ENCODE results near the gene GDPD5. TPM values are rescaled to one million over a fixed set of nuclear protein-coding genes. Genes with fewer than 3 reads are reported as not detected.

GDPD5 gene
- total and polyA plus RNA-seq, 11 donors, result 2.0 to 12.5 (median 4.9) TPM

DNA sequence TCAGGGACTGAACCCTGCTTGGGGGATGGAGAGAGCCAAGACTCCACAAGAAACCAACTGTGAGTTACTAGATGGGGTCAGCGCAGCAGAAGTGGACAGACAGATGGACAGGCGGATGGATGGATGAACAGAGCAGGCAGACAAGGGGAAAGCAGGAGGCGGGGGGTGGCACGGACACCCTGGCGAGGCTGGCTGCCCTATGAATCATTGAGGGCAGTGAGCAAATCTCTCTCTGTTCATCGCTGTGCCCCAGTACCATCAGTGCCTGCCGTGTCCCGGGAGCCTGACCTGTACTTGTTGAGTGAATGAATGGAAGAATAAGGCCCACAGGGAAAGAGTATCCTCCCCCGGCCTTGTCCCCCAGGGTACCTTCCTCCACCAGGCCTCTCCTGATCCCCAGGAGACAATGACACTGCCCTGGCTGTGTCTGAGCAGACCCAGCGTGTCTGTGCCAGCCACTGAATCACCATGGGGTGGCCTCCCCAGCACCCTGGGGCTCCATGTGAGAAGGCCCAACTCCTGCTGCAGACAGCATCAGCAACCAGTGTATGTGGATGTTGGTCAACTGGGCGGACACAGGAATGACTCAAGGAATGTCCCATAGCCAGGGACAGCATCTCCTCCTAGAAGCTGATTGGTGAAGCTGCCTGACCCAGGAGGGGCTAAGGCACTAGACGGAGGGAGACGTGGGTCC is 87.6 kb downstream of the GDPD5 start:
- WGBS, 4 donors, result 92 to 94% (median 93%) methylated on average over 13 of the region's 13 CpGs
- DNase-seq, result peak in 2 of 5 donors; percentile 16 to 18
- H3K9me3 ChIP-seq, result no peaks in the 10 kb centered on the region
- peaks cover 0 to 4% (median 0%) of the 10 kb centered on the region in 9 donors for H3K27me3 ChIP-seq
- ATAC-seq, result no peak
- TF ChIP-seq, protein P1, sequence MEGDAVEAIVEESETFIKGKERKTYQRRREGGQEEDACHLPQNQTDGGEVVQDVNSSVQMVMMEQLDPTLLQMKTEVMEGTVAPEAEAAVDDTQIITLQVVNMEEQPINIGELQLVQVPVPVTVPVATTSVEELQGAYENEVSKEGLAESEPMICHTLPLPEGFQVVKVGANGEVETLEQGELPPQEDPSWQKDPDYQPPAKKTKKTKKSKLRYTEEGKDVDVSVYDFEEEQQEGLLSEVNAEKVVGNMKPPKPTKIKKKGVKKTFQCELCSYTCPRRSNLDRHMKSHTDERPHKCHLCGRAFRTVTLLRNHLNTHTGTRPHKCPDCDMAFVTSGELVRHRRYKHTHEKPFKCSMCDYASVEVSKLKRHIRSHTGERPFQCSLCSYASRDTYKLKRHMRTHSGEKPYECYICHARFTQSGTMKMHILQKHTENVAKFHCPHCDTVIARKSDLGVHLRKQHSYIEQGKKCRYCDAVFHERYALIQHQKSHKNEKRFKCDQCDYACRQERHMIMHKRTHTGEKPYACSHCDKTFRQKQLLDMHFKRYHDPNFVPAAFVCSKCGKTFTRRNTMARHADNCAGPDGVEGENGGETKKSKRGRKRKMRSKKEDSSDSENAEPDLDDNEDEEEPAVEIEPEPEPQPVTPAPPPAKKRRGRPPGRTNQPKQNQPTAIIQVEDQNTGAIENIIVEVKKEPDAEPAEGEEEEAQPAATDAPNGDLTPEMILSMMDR (IDR thresholded peaks at IDR 0.05), result no peak
- no peak for TF ChIP-seq POLR2A (IDR thresholded peaks at IDR 0.05)
- no peak overlapping the region for H3K4me3 ChIP-seq
- H3K4me1 ChIP-seq, result peaks cover 0 to 7% (median 0%) of the 10 kb centered on the region in 12 donors
- no peak overlapping the region for H3K27ac ChIP-seq
- intact Hi-C loops (cut with DNase I), result no loop called here
- H3K36me3 ChIP-seq, result peaks cover 0 to 2% (median 0%) of the 10 kb centered on the region in 9 donors

DNA sequence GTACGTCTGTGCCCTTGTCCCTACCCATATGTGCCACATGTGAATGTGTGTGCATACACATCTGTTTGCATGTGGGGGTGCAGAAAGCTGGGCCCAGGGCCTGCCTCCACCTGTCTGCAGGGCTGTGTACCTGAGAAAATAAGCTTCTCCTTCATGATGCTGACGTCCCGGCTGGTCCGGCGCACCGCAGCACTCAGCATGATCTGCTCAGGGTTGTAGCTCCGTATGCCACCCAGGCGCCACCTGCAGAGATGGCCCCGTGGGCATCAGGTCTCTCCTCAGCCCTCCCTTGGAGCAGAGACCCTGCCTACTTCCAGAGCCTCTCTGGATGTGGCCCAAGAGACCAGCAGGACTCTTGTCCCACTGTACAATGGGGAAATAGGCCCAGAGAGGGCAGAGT is 88.9 kb downstream of the GDPD5 start:
- Histone ChIP-seq H3K27me3 (peaks cover 0 to 12% (median 0%) of the 10 kb centered on the region in 9 donors), H3K36me3 (peaks cover 0 to 2% (median 0%) of the 10 kb centered on the region in 9 donors), H3K27ac (no peak overlapping the region), H3K4me1 (peaks cover 0 to 4% (median 0%) of the 10 kb centered on the region in 12 donors), H3K9me3 (no peaks in the 10 kb centered on the region), H3K4me3 (no peak overlapping the region)
- TF ChIP-seq POLR2A (IDR thresholded peaks at IDR 0.05), result no peak
- TF ChIP-seq, protein P1 (IDR thresholded peaks at IDR 0.05), result no peak
- intact Hi-C loops (cut with DNase I), result no loop called here
- ATAC-seq (no peak), DNase-seq (peak in 2 of 5 donors; percentile 13 to 15)
- WGBS, 4 donors, result 91 to 95% (median 95%) methylated on average over 8 to 9 of the region's 9 CpGs

DNA sequence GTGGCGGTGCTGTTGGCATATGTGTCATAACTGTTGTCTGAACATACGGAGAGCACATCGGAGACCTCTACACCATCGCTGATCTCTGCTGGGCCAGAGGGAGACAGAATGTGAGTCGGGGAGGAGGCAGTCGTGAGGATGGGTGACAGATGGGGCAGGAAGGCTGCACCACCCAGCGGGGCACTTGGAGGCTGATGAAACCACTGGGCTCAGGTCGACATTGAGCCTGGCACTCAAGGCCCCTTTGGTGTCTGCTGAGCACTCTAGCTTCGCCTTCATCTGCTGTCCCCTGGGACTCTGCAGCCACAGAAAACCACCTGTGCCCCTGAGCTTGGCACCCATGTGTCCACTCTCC is 90.2 kb downstream of the GDPD5 start:
- WGBS, 4 donors, result 91 to 93% (median 93%) methylated on average over 7 to 9 of the region's 9 CpGs
- Histone ChIP-seq H3K27me3 (peaks cover 0 to 24% (median 8%) of the 10 kb centered on the region in 9 donors), H3K27ac (no peak overlapping the region), H3K4me3 (no peak overlapping the region), H3K4me1 (peaks cover 0 to 8% (median 3%) of the 10 kb centered on the region in 12 donors), H3K9me3 (no peaks in the 10 kb centered on the region), H3K36me3 (peaks cover 0 to 2% (median 0%) of the 10 kb centered on the region in 9 donors)
- TF ChIP-seq, protein P1 (IDR thresholded peaks at IDR 0.05), result no peak
- no peak for TF ChIP-seq POLR2A (IDR thresholded peaks at IDR 0.05)
- intact Hi-C loops (cut with DNase I), result no loop called here
- ATAC-seq (no peak), DNase-seq (peak in 1 of 5 donors; percentile 5)

DNA sequence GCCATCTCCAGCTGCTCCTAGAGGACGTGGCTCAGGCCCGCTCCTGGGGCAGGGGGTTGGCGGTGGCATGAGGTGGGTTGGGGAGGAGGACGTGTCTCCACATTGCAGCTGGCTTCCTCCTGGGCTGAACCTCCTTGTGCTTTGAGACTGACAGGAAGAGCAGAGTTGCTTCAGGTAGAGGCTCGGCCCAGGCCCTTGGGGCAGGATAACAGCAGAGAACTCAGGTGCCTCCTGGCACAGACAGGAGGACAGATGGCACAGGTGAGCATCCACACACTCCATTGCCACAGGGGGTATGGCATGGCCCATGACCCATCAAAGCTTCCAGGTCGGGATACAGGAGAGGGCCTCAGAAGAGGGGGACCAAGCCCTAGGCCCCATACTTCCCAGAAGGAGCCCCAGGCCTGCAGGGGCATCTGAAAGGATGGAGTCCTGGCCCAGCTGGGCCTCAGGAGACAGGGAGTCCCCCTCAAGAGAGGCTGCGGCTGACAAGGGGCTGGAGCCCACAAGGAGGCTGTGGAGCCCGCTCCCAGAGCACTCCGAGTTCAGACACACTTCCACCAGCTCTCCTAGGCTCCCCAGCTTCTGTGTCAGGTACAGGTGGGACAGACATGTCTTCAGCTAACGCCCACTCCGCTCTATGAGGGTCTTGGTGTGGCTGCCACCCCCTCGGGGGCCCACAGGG is 90.7 kb downstream of the GDPD5 start:
- H3K27me3 ChIP-seq, result peaks cover 0 to 28% (median 10%) of the 10 kb centered on the region in 9 donors
- H3K27ac ChIP-seq, result no peak overlapping the region
- ATAC-seq (no peak), DNase-seq (peak in 2 of 5 donors; percentile 12 to 14)
- WGBS, 4 donors, result 94 to 96% (median 94%) methylated on average over 9 to 12 of the region's 12 CpGs
- no peak overlapping the region for H3K4me3 ChIP-seq
- intact Hi-C loops (cut with DNase I), result no loop called here
- H3K4me1 ChIP-seq, result peaks cover 0 to 11% (median 6%) of the 10 kb centered on the region in 12 donors
- TF ChIP-seq, protein P1 (IDR thresholded peaks at IDR 0.05), result no peak
- no peak for TF ChIP-seq POLR2A (IDR thresholded peaks at IDR 0.05)
- H3K36me3 ChIP-seq, result peaks cover 0 to 2% (median 0%) of the 10 kb centered on the region in 9 donors
- no peaks in the 10 kb centered on the region for H3K9me3 ChIP-seq
